SK-N-MC (cell line): ENCODE data around the gene NCOR1.
"Not testable (repeated sequence)": the region's sequence is repeated elsewhere in the genome, so short reads cannot be mapped to it uniquely, and the experiment has no call there.

ENCODE experiments used
- DNase-seq: peaks from one replicate; pipeline ENCODE4 v3.0.0-alpha.2; 2011; ENCODE audit warnings: low read depth, low spot score
- H3K27ac ChIP-seq: fragments of 200-600 bp; sonication (generic); 2 replicates; pipeline ENCODE4 v1.5.1; 2016; ENCODE audit warnings: mixed run types
- H3K36me3 ChIP-seq: fragments of 200-600 bp; sonication (generic); 2 replicates; pipeline ENCODE4 v1.6.1; 2017; ENCODE audit warnings: antibody characterized with exemption, low read length, mixed read lengths; ENCODE audit not compliant: insufficient read depth
- H3K4me3 ChIP-seq: fragments of 200-600 bp; sonication (generic); 2 replicates; pipeline ENCODE4 v1.5.1; 2016
- H3K9ac ChIP-seq: fragments of 200-600 bp; sonication (generic); 2 replicates; pipeline ENCODE4 v1.8.0; 2017; ENCODE audit warnings: mixed run types, mixed read lengths; ENCODE audit not compliant: insufficient read length
- H3K9me3 ChIP-seq: fragments of 200-600 bp; sonication (generic); 2 replicates; pipeline ENCODE4 v1.6.1; 2017; ENCODE audit warnings: low read depth, mild to moderate bottlenecking, antibody characterized with exemption, low read length, moderate library complexity, mixed read lengths
- EZH2 ChIP-seq: fragments of 200-600 bp; sonication (generic); IDR thresholded peaks from one replicate; pipeline ENCODE4 v1.6.1; 2017; ENCODE audit warnings: antibody characterized with exemption
- FOXP2 ChIP-seq: optimal IDR thresholded peaks from 2 replicates; pipeline ENCODE3; 2011; ENCODE audit warnings: mild to moderate bottlenecking, moderate library complexity; ENCODE audit not compliant: insufficient read depth; ENCODE audit errors: extremely low read length, control extremely low read depth
- POLR2AphosphoS5 ChIP-seq: IDR thresholded peaks from 2 replicates; pipeline ENCODE4 v1.6.1; 2012; ENCODE audit warnings: mild to moderate bottlenecking, low read depth, low read length, borderline replicate concordance

The NCOR1 gene

GRCh38 chr17:16072031-16072430 is 143.3 kb downstream of the NCOR1 start:
- no peak overlapping the region for H3K9ac ChIP-seq
- TF ChIP-seq POLR2AphosphoS5 = no peak
- no peak for TF ChIP-seq FOXP2
- no peak for TF ChIP-seq EZH2
- H3K4me3 ChIP-seq = no peak overlapping the region
- H3K27ac ChIP-seq = peak overlapping the region; percentile 42; the same call in 1 of the 2 replicates
- H3K9me3 ChIP-seq = no peaks in the 10 kb centered on the region
- peaks cover 50% of the 10 kb centered on the region for H3K36me3 ChIP-seq
- no peak for DNase-seq

GRCh38 chr17:16068323-16068722 is 147.0 kb downstream of the NCOR1 start:
- Histone ChIP-seq H3K9me3 (no peaks in the 10 kb centered on the region), H3K9ac (no peak overlapping the region), H3K4me3 (no peak overlapping the region), H3K36me3 (peaks cover 56% of the 10 kb centered on the region), H3K27ac (no peak overlapping the region)
- DNase-seq = no peak
- TF ChIP-seq FOXP2 (no peak), EZH2 (no peak), POLR2AphosphoS5 (no peak)

- Histone ChIP-seq H3K9ac (no peak overlapping the region), H3K9me3 (no peaks in the 10 kb centered on the region), H3K36me3 (peaks cover 70% of the 10 kb centered on the region), H3K4me3 (no peak overlapping the region), H3K27ac (no peak overlapping the region)
- no peak for TF ChIP-seq POLR2AphosphoS5
- TF ChIP-seq FOXP2 = no peak
- DNase-seq = no peak
Observed at GRCh38 chr17:16066125-16066524, 149.2 kb downstream of the NCOR1 start.

- no peak for TF ChIP-seq EZH2
- Histone ChIP-seq H3K9me3 (no peaks in the 10 kb centered on the region), H3K4me3 (no peak overlapping the region), H3K27ac (no peak overlapping the region), H3K9ac (no peak overlapping the region), H3K36me3 (peaks cover 74% of the 10 kb centered on the region)
- no peak for DNase-seq
Observed at GRCh38 chr17:16061631-16062030, 153.7 kb downstream of the NCOR1 start.

GRCh38 chr17:16055139-16055538 is 160.2 kb downstream of the NCOR1 start:
- H3K27ac ChIP-seq, H3K9me3 ChIP-seq, DNase-seq, H3K9ac ChIP-seq, H3K4me3 ChIP-seq: not testable (repeated sequence)
- H3K36me3 ChIP-seq = peaks cover 61% of the 10 kb centered on the region

GRCh38 chr17:16052486-16052885 is 162.8 kb downstream of the NCOR1 start:
- Histone ChIP-seq H3K9ac (no peak overlapping the region), H3K9me3 (no peaks in the 10 kb centered on the region), H3K4me3 (no peak overlapping the region), H3K27ac (no peak overlapping the region), H3K36me3 (peaks cover 55% of the 10 kb centered on the region)
- no peak for DNase-seq
- TF ChIP-seq POLR2AphosphoS5 = no peak
- TF ChIP-seq EZH2 = no peak
- no peak for TF ChIP-seq FOXP2

GRCh38 chr17:16050844-16051243 is 164.5 kb downstream of the NCOR1 start:
- TF ChIP-seq EZH2 = no peak
- no peak for TF ChIP-seq FOXP2
- TF ChIP-seq POLR2AphosphoS5 = no peak
- Histone ChIP-seq H3K9me3 (no peaks in the 10 kb centered on the region), H3K36me3 (peaks cover 53% of the 10 kb centered on the region), H3K27ac (no peak overlapping the region), H3K4me3 (no peak overlapping the region), H3K9ac (no peak overlapping the region)
- DNase-seq = no peak

GRCh38 chr17:16048811-16049449 is 166.4 kb downstream of the NCOR1 start:
- H3K4me3 ChIP-seq = no peak overlapping the region
- DNase-seq = no peak
- no peaks in the 10 kb centered on the region for H3K9me3 ChIP-seq
- no peak overlapping the region for H3K9ac ChIP-seq
- no peak for TF ChIP-seq POLR2AphosphoS5
- no peak for TF ChIP-seq FOXP2
- TF ChIP-seq EZH2 = no peak
- no peak overlapping the region for H3K27ac ChIP-seq
- H3K36me3 ChIP-seq = peaks cover 44% of the 10 kb centered on the region

GRCh38 chr17:16046966-16047365 is 168.4 kb downstream of the NCOR1 start:
- Histone ChIP-seq H3K9me3 (no peaks in the 10 kb centered on the region), H3K27ac (no peak overlapping the region), H3K4me3 (no peak overlapping the region), H3K36me3 (peaks cover 38% of the 10 kb centered on the region), H3K9ac (no peak overlapping the region)
- no peak for DNase-seq
- no peak for TF ChIP-seq FOXP2
- no peak for TF ChIP-seq EZH2
- TF ChIP-seq POLR2AphosphoS5 = no peak

- Histone ChIP-seq H3K9me3 (no peaks in the 10 kb centered on the region), H3K36me3 (peaks cover 55% of the 10 kb centered on the region)
Observed at GRCh38 chr17:16044487-16044886, 170.8 kb downstream of the NCOR1 start.

More at GRCh38 chr17:16044487-16044886, 170.8 kb downstream of the NCOR1 start:
- H3K4me3 ChIP-seq = no peak overlapping the region
- H3K27ac ChIP-seq = no peak overlapping the region
- no peak overlapping the region for H3K9ac ChIP-seq
- TF ChIP-seq FOXP2 (no peak), EZH2 (no peak), POLR2AphosphoS5 (no peak)
- DNase-seq = no peak
